ENCODE measurements around the gene ZNF486.
"Not testable (repeated sequence)": the region's sequence is repeated elsewhere in the genome, so short reads cannot be mapped to it uniquely, and the experiment has no call there.

The ZNF486 gene

GRCh38 chr19:20167020-20167644 lies at the start of gene ZNF486:
TSS of gene ZNF486 (plus strand) at chr19:20167214. CDS start at chr19:20167331, 117 bp downstream.
- DNase-seq: peak; percentile 93

- DNase-seq: not testable (repeated sequence)
These were observed 48.8 kb upstream of the ZNF486 start for GRCh38 chr19:20118064-20118839.

DNA sequence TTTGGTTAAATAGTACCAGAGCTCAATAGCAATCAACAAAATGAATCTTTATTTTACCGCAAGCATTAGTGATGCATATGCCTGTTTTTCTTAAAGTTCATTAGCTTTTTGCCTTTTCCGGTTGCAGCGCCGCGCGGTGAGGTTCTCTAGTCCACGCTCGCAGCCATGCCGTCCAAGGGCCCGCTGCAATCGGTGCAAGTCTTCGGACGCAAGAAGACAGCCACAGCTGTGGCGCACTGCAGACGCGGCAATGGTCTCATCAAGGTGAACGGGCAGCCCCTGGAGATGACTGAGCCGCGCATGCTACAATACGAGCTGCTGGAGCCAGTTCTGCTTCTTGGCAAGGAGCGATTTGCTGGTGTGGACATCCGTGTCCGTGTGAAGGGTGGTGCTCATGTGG lies 42.1 kb upstream of the ZNF486 start:
- no peak for DNase-seq

DNA sequence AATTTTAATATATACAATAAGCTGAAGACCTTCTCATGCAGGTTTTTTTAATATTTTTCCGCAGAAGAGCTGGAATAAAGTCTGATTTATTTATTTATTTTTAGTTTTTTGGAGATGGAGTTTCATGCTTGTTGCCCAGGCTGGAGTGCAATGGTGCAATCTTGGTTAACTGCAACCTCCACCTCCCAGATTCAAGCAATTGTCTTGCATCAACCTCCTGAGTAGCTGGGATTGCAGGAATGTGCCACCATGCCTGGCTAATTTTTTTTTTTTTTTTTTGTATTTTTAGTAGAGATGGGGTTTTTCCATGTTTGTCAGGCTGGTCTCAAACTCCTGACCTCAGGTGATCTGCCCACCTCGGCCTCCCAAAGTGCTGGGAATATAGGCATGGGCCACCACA lies 34.1 kb upstream of the ZNF486 start:
- not testable (repeated sequence) for DNase-seq

DNA sequence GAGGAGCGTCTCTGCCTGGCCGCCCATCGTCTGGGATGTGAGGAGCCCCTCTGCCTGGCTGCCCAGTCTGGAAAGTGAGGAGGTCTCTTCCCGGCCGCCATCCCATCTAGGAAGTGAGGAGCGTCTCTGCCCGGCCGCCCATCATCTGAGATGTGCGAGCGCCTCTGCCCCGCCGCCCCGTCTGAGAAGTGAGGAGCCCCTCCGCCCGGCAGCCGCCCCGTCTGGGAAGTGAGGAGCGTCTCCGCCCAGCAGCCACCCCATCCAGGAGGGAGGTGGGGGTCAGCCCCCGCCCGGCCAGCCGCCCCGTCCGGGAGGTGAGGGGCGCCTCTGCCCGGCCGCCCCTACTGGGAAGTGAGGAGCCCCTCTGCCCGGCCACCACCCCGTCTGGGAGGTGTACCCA lies 29.3 kb upstream of the ZNF486 start:
- not testable (repeated sequence) for DNase-seq

DNA sequence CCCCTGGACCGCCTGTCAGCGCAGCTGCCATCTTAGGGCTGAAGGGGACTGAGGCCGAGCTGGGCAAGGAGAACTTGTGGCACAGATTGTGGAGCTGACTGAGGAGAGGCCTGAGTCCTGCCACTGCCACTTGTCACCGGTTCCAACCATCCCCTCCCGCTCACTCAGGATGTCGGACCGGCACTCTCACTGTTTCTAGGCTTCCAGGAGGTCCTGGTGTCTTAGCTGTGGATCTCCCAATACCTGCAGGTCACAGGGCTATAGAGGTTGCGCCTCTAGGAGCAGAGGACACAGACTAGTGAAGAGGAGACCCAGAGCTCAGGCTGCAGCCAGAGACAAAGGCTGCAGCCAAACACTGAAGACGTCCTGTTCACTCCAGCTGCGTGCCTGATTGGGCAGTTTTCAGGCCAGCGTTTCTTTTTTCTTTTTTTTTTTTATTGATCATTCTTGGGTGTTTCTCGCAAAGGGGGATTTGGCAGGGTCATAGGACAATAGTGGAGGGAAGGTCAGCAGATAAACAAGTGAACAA lies 15.3 kb upstream of the ZNF486 start:
- DNase-seq: no peak

GRCh38 chr19:20152506-20152905 lies 14.5 kb upstream of the ZNF486 start:
- DNase-seq: not testable (repeated sequence)

GRCh38 chr19:20153281-20153680 lies 13.7 kb upstream of the ZNF486 start:
- DNase-seq: no peak

- no peak for DNase-seq
These were observed 12.4 kb upstream of the ZNF486 start for GRCh38 chr19:20154636-20155035.

- DNase-seq: no peak
These were observed 4.2 kb upstream of the ZNF486 start for GRCh38 chr19:20162821-20163220.

DNA sequence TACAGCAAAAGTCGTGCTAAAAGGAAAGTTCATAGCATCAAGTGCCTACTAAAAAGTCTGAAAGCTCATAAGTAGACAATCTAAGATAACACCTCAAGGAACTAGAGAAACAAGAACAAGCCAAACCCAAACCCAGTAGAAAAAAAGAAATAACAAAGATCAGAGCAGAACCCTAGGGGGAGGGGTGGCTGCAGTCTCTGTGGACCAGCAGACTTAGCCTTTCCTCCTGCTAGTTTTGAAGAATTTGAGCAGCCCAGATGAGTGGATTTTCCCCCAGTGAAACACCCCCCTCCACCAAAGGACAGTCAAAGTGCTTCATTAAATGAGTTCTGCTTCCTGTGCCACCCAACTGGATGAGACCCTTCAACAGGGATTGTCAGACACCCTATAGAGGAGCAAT lies 2.6 kb upstream of the ZNF486 start:
- DNase-seq: no peak

DNA sequence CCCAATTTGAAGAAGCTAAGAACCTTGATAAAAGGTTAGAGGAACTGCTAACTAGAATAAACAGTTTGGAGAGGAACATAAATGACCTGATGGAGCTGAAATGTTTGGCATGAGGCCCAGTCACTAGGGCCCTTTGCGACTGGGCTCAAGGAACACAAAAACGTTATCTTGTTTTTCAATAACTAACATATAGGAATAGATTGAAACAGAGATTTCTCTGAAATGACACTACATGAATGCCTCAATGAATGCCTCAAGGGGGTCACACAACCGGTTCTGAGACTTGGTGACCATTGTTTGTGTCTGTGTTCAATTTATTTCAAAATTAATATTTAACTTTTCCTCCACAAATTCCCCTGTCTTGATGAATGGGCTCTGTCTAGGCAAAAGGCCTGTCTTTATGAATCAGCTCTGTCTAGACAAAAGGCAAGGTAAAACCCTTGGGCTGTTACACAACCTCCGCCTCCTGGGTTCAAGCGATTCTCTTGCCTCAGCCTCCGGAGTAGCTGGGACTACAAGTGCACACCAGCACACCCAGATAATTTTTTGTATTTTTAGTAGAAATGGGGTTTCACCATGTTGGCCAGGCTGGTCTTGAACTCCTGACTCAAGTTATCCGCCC lies 932 bp upstream of the ZNF486 start:
- DNase-seq: no peak

GRCh38 chr19:20167651-20168122 lies 673 bp downstream of the ZNF486 start:
- no peak for DNase-seq

- DNase-seq: no peak
These were observed 4.3 kb downstream of the ZNF486 start for GRCh38 chr19:20171285-20171684.

DNA sequence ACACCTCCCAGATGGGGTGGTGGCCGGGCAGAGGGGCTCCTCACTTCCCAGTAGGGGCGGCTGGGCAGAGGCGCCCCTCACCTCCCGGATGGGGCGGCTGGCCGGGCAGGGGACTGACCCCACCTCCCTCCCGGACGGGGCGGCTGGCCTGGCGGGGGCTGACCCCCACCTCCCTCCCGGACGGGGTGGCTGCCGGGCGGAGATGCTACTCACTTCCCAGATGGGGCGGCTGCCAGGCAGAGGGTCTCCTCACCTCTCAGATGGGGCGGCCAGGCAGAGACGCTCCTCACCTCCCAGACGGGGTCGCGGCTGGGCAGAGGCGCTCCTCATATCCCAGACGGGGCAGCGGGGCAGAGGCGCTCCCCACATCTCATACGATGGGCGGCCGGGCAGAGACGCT lies 8.8 kb downstream of the ZNF486 start:
- not testable (repeated sequence) for DNase-seq

GRCh38 chr19:20179956-20180355 lies 12.9 kb downstream of the ZNF486 start:
- not testable (repeated sequence) for DNase-seq

DNA sequence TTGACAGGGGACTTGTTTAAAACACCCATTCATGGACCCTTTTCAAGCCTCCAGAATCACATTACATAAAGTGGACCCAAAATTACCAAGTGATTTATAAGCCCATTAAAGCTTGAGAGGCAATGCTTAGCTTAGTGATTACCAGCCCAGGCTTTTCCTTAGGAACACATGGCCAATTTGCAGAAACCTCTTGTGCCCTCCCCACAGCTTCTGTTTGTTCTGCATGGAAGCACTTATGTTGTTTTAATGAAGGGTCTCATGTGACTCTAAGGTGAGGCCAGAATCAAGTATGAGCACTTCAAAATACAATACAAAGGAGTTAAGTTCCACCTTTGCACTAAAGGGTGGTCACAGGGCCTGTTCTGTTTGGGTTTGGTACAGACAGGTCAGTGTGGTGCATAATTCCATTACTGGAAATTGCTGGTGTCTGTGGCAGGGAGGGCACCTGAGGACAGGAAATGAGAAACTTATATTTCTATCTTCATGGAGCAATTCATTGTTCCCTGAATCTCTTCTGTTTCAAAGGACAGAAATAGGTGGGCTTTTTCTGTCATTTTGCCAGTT lies 15.3 kb downstream of the ZNF486 start:
- DNase-seq: no peak

- no peak for DNase-seq
These were observed 19.2 kb downstream of the ZNF486 start for GRCh38 chr19:20186174-20186573.

- no peak for DNase-seq
These were observed 30.7 kb downstream of the ZNF486 start for GRCh38 chr19:20197747-20198146.

DNA sequence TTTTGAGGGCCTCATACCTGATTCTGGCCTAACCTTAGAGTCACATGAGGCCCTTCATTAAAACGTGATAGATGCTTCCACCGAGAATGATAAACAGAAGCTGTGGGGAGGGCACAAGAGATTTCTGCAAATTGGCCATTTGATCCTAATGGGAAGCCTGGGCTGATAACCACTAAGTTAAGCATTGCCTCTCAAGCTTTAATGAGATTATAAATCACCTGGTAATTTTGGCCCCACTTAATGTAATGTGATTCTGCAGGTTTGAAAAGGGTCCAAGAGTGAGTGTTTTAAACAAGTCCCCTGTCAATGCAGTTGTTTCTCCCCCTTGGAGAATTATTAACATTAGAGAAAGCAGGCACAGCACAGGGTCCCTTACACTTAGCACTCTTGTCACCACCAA lies 42.0 kb downstream of the ZNF486 start:
- no peak for DNase-seq

GRCh38 chr19:20214366-20214765 lies 47.4 kb downstream of the ZNF486 start:
- DNase-seq: not testable (repeated sequence)

DNA sequence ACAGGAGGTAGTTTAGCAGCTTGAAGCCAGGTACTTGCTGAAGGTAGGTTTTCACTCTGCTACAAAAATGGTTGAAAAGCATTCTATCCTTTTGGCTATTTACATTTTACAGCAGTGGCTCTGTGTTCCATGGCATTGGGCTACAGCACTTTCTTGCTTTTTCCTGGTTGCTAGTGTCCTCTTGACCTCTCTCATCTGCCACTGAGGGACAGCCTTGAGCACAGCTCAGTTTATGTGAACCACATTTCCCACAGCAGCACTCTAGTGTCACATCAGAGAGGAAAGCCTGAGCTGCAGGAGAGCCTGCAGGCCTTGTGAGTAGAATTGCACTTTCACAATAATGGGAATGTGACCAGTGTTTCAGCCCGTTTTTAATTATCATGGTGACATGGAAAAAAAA lies 54.6 kb downstream of the ZNF486 start:
- not testable (repeated sequence) for DNase-seq

- DNase-seq: no peak
These were observed 66.1 kb downstream of the ZNF486 start for GRCh38 chr19:20233105-20233504.
